ENCODE data around the gene CENPX. TPM values are rescaled to one million over a fixed set of nuclear protein-coding genes. Genes with fewer than 3 reads are reported as not detected.
A peak's percentile ranks its signal among the peaks of the same experiment; 100 is the strongest.

Gene CENPX
- total and polyA plus RNA-seq, 2 of the 13 experiments (the other 11 are each of a cell fraction or from before 2014, with no cell fraction given): 92.7 to 170 TPM

DNA sequence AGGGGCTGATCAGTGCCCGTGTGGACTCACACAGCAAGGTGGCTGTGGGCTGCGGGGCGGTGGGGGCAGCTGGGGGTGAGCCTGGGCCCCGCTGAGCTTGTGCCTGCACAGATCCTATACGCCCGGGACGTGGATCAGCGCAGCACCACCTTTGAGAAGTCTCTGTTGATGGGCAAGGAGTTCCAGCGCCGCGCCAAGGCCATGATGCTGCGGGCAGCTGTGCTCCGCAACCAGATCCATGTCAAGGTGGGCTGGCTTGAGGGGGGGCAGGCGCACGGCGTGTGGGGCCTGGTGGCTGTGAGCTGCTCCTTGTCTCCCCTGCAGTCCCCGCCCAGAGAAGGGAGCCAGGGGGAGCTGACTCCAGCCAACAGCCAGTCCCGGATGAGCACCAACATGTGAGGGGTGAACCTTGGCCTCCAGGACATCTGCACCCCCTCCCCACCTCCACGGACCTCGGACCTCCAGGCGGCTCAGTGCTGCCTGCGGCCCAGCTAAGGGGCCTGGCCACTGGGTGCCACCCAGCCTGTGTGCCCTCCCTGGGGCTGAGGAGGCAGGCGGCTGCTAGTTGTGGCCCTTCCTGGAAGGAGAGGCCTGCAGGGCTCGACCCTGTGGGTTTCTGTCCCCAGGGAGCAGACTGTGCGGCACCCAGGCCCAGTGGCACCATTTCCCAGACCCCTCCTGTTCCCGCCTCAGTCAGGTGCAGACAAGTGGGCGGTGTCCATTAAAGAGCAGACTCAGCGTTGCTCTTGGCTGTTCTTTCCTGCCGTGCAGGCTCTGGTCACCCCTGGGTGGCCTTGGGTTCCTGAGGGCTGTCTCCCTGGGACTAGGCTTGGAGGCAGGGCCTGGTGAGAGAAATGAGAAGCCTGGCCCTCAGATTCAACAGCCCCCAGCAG, 34.3 kb upstream of the CENPX start (continued):
- TF ChIP-seq SNAPC4 (CRISPR knock-in tag; IDR thresholded peaks at IDR 0.05): peak; percentile 72; the same call in 1 of the 2 replicates
- TF ChIP-seq PCBP2 (optimal IDR thresholded peaks at IDR 0.05; ENCODE audit: low read depth, low read length, poor library complexity, severe bottlenecking): no peak
- 0 out of 2 replicates have a peak, but pooled peaks have one; percentile 47 for TF ChIP-seq IRX3 (CRISPR knock-in tag; IDR thresholded peaks at IDR 0.05; ENCODE audit: borderline replicate concordance, low read depth)
- TF ChIP-seq CREB3 (CRISPR knock-in tag; IDR thresholded peaks at IDR 0.05): no peak
- TF ChIP-seq PCBP1 (IDR thresholded peaks at IDR 0.05; ENCODE audit: borderline replicate concordance, low read depth, low read length): 0 out of 2 replicates have a peak, but pooled peaks have one; percentile 33
- no peak for TF ChIP-seq JUND (CRISPR knock-in tag; IDR thresholded peaks at IDR 0.05)
- TF ChIP-seq ZSCAN12 (CRISPR knock-in tag; IDR thresholded peaks at IDR 0.05): no peak
- no peak; the same call in 1 of the 2 replicates for TF ChIP-seq ZNF713 (CRISPR knock-in tag; IDR thresholded peaks at IDR 0.05)
- TF ChIP-seq FOXK2 (IDR thresholded peaks at IDR 0.05): no peak
- 0 out of 2 replicates have a peak, but pooled peaks have one; percentile 13 for TF ChIP-seq NR0B2 (CRISPR knock-in tag; IDR thresholded peaks at IDR 0.05)
- 0 out of 2 replicates have a peak, but pooled peaks have one; percentile 43 for TF ChIP-seq ZNF431 (CRISPR knock-in tag; IDR thresholded peaks at IDR 0.05; ENCODE audit: borderline replicate concordance, low read depth)
- TF ChIP-seq ZNF274 (CRISPR knock-in tag; IDR thresholded peaks at IDR 0.05): peak; percentile 71
- TF ChIP-seq HDAC2 (CRISPR knock-in tag; IDR thresholded peaks at IDR 0.05): peak; percentile 77; the same call in 1 of the 2 replicates
- TF ChIP-seq HMGXB4 (CRISPR knock-in tag; IDR thresholded peaks at IDR 0.05; ENCODE audit: borderline replicate concordance in 1 of 2, low read depth in 1 of 2): peak; percentile 55 to 62; a peak in 3 of 4 replicates
- TF ChIP-seq ZFP41 (CRISPR knock-in tag; IDR thresholded peaks at IDR 0.05; ENCODE audit: borderline replicate concordance): 0 out of 2 replicates have a peak, but pooled peaks have one; percentile 4
- TF ChIP-seq, protein P1, sequence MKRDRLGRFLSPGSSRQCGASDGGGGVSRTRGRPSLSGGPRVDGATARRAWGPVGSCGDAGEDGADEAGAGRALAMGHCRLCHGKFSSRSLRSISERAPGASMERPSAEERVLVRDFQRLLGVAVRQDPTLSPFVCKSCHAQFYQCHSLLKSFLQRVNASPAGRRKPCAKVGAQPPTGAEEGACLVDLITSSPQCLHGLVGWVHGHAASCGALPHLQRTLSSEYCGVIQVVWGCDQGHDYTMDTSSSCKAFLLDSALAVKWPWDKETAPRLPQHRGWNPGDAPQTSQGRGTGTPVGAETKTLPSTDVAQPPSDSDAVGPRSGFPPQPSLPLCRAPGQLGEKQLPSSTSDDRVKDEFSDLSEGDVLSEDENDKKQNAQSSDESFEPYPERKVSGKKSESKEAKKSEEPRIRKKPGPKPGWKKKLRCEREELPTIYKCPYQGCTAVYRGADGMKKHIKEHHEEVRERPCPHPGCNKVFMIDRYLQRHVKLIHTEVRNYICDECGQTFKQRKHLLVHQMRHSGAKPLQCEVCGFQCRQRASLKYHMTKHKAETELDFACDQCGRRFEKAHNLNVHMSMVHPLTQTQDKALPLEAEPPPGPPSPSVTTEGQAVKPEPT (CRISPR knock-in tag; IDR thresholded peaks at IDR 0.05; ENCODE audit: low read depth): no peak
- TF ChIP-seq NFRKB (IDR thresholded peaks at IDR 0.05): no peak

Data from HepG2 (cell line).